Chondrocyte (in vitro differentiated cells): Measurements from ENCODE around the gene ITSN1. TPM values are rescaled to one million over a fixed set of nuclear protein-coding genes. Genes with fewer than 3 reads are reported as not detected.

Experiments
- DNase-seq: peaks from one replicate; pipeline ENCODE4 v3.0.0; 2021; ENCODE audit warnings: mixed read lengths, low spot score
- H3K27ac Mint-ChIP-seq: one replicate; pipeline ENCODE4 v1.8.0; 2021; ENCODE audit warnings: mild to moderate bottlenecking, moderate library complexity, mixed read lengths; ENCODE audit not compliant: unreplicated experiment
- H3K27me3 Mint-ChIP-seq: 2 replicates; pipeline ENCODE4 v1.8.0; 2021; ENCODE audit warnings: low read depth, mixed read lengths
- H3K36me3 Mint-ChIP-seq: 2 replicates; pipeline ENCODE4 v1.8.0; 2021; ENCODE audit warnings: low read depth, mixed read lengths
- H3K4me1 Mint-ChIP-seq: 2 replicates; pipeline ENCODE4 v1.8.0; 2021; ENCODE audit warnings: low read depth, mild to moderate bottlenecking, mixed read lengths
- H3K4me3 Mint-ChIP-seq: one replicate; pipeline ENCODE4 v1.8.0; 2021; ENCODE audit warnings: mild to moderate bottlenecking, moderate library complexity, mixed read lengths; ENCODE audit not compliant: unreplicated experiment
- H3K9me3 Mint-ChIP-seq: 2 replicates; pipeline ENCODE4 v1.8.0; 2021; ENCODE audit warnings: low read depth, mixed read lengths
- total RNA-seq: library from RNA; stranded (reverse); gene quantifications from 3 replicates; pipeline ENCODE4 v1.2.1, GENCODE V29; 2021
- TF ChIP-seq, protein P1 (sequence below): fragments of 200-600 bp; sonication (generic); IDR thresholded peaks from 2 replicates; pipeline ENCODE4 v1.5.0; 2021; ENCODE audit warnings: antibody characterized with exemption, mild to moderate bottlenecking, moderate library complexity

Gene ITSN1
- total RNA-seq, 1 donor from 2014 or later = 29.8 TPM

DNA sequence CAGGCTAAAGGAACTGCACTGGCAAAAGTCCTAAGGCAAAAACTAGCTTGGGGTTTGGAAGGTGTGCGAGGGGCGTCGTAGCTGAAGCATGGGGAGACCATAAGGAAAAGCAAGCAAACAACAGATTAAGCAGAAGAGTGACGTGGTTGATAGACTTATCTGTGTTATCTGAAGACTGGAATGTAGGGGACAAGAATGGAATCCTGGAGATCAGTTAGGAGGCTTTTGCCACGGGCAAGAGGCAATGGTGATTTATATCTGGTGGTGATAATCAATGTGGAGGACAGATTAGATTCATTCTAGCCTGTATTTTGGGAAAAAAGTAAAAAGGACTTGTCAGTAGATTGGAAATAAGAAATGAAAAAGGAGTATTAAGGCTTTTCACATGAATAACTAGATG, 97.4 kb downstream of the ITSN1 start:
- no peak for DNase-seq
- TF ChIP-seq, protein P1, sequence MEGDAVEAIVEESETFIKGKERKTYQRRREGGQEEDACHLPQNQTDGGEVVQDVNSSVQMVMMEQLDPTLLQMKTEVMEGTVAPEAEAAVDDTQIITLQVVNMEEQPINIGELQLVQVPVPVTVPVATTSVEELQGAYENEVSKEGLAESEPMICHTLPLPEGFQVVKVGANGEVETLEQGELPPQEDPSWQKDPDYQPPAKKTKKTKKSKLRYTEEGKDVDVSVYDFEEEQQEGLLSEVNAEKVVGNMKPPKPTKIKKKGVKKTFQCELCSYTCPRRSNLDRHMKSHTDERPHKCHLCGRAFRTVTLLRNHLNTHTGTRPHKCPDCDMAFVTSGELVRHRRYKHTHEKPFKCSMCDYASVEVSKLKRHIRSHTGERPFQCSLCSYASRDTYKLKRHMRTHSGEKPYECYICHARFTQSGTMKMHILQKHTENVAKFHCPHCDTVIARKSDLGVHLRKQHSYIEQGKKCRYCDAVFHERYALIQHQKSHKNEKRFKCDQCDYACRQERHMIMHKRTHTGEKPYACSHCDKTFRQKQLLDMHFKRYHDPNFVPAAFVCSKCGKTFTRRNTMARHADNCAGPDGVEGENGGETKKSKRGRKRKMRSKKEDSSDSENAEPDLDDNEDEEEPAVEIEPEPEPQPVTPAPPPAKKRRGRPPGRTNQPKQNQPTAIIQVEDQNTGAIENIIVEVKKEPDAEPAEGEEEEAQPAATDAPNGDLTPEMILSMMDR = no peak
- Mint-ChIP-seq H3K36me3 (peaks cover 8% of the 10 kb centered on the region), H3K27ac (no peak overlapping the region), H3K4me3 (no peak overlapping the region), H3K27me3 (no peaks in the 10 kb centered on the region), H3K9me3 (no peaks in the 10 kb centered on the region), H3K4me1 (peaks cover 24% of the 10 kb centered on the region)

DNA sequence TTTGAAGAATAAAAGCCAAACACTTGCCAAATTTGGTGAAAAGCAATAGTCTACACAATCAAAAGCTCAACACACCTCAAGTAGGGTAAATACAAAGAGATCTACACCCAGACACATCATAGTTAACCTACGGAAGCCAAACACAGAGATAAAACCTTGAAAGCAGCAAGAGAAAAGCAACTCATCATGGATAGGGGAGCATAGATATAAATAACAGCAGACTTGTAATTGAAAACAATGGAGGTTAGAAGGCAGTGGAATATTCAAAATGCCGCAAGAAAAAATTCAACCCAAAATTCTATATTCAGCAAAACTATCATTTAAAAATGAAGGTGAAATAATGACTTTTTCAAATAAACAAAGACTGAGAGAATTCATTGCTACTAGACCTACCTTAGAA, 105.1 kb downstream of the ITSN1 start:
- no peak overlapping the region for H3K27ac Mint-ChIP-seq
- peaks cover 26% of the 10 kb centered on the region for H3K36me3 Mint-ChIP-seq
- H3K9me3 Mint-ChIP-seq = peaks cover 16% of the 10 kb centered on the region
- DNase-seq = no peak
- peaks cover 39% of the 10 kb centered on the region for H3K4me1 Mint-ChIP-seq
- TF ChIP-seq, protein P1 = no peak
- no peak overlapping the region for H3K4me3 Mint-ChIP-seq
- no peaks in the 10 kb centered on the region for H3K27me3 Mint-ChIP-seq

DNA sequence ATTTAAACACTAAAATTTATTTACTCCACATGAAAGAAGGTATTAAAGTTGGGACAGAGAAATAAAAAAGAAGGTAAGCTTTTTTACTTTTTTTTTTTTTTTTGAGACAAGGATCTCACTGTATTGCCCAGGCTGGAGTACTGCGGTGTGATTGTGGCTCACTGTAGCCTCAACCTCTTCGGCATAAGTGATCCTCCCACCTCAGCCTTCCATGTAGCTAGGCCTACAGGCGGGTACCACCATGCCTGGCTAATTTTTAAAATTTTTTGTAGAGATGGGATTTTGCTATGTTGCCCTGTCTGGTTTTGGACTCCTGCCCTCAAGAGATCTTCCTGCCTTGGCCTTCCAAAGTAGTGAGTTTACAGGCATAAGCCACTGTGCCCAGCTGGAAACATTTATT, 106.6 kb downstream of the ITSN1 start:
- no peaks in the 10 kb centered on the region for H3K27me3 Mint-ChIP-seq
- no peak overlapping the region for H3K27ac Mint-ChIP-seq
- TF ChIP-seq, protein P1 = no peak

DNA sequence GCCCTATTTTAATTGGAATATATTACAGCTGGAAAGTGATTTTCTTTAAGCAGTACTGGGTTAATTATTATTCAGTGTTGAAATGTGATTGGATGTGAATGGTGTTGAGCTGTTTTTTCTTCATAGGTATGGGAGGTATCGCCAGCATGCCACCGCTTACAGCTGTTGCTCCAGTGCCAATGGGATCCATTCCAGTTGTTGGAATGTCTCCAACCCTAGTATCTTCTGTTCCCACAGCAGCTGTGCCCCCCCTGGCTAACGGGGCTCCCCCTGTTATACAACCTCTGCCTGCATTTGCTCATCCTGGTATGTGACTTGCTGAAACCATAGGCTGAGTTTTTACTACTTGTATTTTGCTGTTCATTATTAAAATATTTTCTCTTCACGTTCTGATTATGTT, 107.7 kb downstream of the ITSN1 start:
- TF ChIP-seq, protein P1 = no peak
- H3K4me3 Mint-ChIP-seq = no peak overlapping the region
- H3K9me3 Mint-ChIP-seq = peaks cover 16% of the 10 kb centered on the region
- peaks cover 19% of the 10 kb centered on the region for H3K4me1 Mint-ChIP-seq
- peaks cover 21% of the 10 kb centered on the region for H3K36me3 Mint-ChIP-seq
- H3K27ac Mint-ChIP-seq = peak overlapping the region; percentile 38
- no peak for DNase-seq
- no peaks in the 10 kb centered on the region for H3K27me3 Mint-ChIP-seq

More for the DNA sequence above, 106.6 kb downstream of the ITSN1 start:
- Mint-ChIP-seq H3K4me3 (no peak overlapping the region), H3K36me3 (peaks cover 26% of the 10 kb centered on the region), H3K9me3 (peaks cover 16% of the 10 kb centered on the region), H3K4me1 (peaks cover 24% of the 10 kb centered on the region)
- DNase-seq = no peak

DNA sequence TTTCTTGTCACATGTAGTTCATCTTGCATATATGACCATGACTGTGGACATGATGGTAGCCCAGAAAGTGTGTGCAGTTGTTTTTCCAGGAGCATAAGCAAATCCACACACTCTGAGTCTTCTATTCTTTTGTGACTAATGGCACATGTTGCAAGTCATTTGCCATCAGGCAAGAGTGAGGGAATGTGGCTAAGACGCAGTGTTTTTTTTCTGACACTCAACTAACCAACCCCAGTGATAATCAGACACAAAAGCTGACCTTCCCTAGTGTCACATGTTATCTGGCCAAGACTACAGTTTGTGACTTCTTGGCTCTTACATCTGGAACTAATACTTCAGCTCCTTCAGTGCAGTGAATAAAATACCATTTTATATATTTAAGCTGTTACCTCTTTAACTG, 108.8 kb downstream of the ITSN1 start:
- peak overlapping the region; percentile 57 for H3K27ac Mint-ChIP-seq
- H3K4me3 Mint-ChIP-seq = no peak overlapping the region
- no peaks in the 10 kb centered on the region for H3K27me3 Mint-ChIP-seq
- TF ChIP-seq, protein P1 = no peak
- DNase-seq = no peak
- H3K36me3 Mint-ChIP-seq = peaks cover 17% of the 10 kb centered on the region
- H3K9me3 Mint-ChIP-seq = peaks cover 14% of the 10 kb centered on the region
- H3K4me1 Mint-ChIP-seq = peaks cover 19% of the 10 kb centered on the region
